OCI-LY3 (cell line): Measurements from ENCODE around the gene ISOC2.

Experiments
- EZH2phosphoT487 ChIP-seq: fragments of 200-600 bp; shearing (Covaris generic); IDR thresholded peaks from 2 replicates; pipeline ENCODE4 v1.6.1; 2018; ENCODE audit warnings: antibody characterized with exemption, mixed run types, low read depth
- TF ChIP-seq, protein P1 (sequence below): fragments of 200-600, 300-600 bp; sonication (generic); IDR thresholded peaks from 2 replicates; pipeline ENCODE4 v1.5.1; 2014; ENCODE audit warnings: antibody characterized with exemption, low read length, low read depth

DNA sequence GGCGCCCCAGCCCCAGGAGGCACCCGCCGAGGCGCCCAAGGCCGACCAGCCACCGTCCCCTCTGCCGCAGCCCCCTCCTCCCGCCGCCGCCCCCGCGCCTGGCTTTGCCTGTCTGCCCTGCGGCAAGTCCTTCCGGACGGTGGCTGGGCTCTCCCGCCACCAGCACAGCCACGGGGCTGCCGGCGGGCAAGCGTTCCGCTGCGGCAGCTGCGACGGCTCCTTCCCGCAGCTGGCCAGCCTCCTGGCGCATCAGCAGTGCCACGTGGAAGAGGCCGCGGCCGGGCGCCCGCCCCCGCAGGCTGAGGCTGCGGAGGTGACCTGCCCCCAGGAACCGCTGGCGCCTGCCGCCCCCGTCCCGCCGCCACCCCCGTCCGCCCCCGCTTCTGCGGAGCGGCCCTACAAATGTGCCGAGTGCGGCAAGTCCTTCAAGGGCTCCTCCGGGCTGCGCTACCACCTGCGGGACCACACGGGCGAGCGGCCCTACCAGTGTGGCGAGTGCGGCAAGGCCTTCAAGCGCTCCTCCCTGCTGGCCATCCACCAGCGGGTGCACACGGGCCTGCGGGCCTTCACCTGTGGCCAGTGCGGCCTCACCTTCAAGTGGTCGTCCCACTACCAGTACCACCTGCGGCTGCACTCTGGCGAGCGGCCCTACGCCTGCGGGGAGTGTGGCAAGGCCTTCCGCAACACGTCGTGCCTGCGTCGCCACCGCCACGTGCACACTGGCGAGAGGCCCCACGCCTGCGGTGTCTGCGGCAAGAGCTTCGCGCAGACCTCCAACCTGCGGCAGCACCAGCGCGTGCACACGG lies 20.9 kb upstream of the ISOC2 start:
- TF ChIP-seq, protein P1, sequence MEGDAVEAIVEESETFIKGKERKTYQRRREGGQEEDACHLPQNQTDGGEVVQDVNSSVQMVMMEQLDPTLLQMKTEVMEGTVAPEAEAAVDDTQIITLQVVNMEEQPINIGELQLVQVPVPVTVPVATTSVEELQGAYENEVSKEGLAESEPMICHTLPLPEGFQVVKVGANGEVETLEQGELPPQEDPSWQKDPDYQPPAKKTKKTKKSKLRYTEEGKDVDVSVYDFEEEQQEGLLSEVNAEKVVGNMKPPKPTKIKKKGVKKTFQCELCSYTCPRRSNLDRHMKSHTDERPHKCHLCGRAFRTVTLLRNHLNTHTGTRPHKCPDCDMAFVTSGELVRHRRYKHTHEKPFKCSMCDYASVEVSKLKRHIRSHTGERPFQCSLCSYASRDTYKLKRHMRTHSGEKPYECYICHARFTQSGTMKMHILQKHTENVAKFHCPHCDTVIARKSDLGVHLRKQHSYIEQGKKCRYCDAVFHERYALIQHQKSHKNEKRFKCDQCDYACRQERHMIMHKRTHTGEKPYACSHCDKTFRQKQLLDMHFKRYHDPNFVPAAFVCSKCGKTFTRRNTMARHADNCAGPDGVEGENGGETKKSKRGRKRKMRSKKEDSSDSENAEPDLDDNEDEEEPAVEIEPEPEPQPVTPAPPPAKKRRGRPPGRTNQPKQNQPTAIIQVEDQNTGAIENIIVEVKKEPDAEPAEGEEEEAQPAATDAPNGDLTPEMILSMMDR, result no peak
- no peak for TF ChIP-seq EZH2phosphoT487
